ENCODE measurements around the gene USP25.
"Not testable (repeated sequence)": the region's sequence is repeated elsewhere in the genome, so short reads cannot be mapped to it uniquely, and the experiment has no call there.

USP25 gene

DNA sequence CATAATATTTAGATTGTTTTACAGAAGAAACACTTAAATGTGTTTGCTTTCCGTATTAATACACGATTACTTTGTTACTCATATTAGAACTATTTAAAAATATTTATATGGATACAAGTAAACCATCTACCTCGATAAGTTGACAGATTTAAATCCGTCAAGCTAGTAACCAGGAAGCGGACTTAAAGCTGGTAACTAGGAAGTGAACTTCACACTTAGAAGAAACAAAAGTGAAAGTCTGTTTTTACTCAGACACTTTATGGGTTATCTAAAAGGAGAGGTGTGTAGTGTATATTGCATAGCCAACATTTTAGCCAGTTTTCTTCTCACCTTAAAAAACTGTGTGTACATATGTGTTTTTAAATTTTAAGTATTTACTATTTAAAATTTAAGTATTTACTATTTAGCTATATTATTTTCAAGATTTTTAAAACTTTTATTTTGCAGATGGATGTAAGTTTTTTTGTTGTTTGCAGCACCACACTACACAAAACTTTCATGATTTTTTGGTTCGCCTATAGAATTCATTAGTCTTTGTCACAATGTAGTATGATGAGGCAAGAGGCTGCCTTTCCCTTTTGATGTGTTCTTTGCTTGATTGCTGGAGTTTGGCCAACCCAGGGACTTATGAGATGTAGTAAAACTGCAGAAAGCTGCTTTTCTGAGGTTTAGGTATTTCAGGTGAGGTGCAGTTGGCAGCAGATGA is 2.7 kb downstream of the USP25 start:
- peak; percentile 5 for DNase-seq (ENCODE audit: low read depth, low spot score)

DNA sequence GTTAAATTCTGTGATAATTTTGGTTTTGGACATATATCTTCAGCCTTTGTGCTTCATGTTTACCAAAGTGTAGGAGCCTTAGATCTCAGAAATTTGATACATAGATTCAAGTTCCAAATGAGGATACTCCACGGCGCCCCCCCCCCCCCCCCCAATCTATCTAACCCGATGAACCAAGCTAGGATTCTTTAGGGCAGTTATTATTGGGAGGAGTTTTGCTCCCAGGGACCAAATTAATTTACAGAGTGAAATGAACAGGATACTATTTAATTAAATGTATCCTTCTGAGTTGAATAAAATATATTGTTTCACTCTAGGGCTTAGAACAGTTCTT is 3.2 kb downstream of the USP25 start:
- no peak for DNase-seq (ENCODE audit: low read depth, low spot score)

DNA sequence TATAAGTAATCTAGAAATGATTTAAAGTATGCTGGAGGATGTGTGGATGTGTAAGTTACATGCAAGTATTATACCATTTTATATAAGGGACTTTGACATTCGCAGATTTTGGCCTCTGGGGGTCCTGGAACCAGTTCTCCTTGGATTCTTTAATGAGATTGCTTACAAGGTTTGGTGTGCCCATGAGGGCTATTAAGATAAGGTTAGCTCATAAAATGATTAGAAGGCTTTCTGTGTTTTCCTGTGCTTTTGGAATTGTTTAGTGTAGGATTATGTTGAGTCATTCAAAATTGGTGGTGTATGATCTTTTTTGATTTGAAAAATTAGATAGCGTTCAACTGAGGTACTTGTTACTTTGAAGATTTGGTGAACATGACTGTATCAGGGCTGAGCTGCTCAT is 5.6 kb downstream of the USP25 start:
- no peak for DNase-seq (ENCODE audit: low read depth, low spot score)

DNA sequence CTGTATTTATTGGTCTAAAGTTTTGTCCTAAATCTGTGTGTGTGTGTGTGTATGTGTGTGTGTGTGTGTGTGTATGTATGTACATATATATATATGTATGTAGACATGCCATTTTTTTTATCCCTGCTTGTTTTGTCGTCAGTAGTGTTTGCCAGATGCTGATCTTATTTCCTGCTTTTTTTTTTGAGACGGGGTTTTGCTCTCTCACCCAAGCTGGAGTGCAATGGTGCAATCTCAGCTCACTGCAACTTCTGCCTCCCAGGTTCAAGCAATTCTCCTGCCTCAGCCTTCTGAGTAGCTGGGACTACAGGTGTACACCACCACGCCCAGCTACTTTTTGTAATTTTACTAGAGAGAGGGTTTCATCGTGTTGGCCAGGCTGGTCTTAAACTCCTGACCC is 6.1 kb downstream of the USP25 start:
- DNase-seq (ENCODE audit: low read depth, low spot score) = not testable (repeated sequence)

DNA sequence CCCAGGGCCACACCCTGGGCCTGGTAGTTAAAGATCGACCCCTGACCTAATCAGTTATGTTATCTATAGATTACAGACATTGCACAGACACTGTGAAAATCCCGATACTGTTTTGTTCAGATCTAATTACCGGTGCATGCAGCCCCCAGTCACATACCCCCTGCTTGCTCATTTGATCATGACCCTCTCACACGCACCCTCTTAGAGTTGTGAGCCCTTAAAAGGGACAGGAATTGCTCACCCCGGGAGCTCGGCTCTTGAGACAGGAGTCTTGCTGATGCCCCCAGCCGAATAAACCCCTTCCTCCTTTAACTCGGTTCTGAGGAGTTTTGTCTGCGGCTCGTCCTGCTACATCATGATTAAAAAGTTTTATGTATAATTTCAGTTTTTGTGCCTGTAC is 9.0 kb downstream of the USP25 start:
- DNase-seq (ENCODE audit: low read depth, low spot score) = not testable (repeated sequence)

DNA sequence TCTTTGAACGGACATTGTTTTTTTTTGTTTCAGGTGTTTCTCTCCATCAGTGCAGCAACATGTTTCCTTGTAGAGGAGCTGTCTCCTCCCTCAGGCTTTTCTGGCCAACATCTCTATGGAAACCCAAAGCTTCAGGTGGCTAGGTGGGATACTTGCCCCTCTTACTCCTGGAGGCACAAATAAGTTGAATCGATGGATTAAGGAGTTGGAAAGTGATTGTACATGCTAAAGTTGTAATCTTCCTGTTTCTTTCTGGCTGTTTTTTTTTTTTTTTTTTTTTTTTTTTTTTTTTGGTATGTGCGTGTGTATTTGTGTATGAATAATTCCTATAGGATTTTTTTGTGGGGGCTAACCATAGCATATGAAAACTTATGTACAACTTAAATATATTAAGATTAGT is 10.6 kb downstream of the USP25 start:
- no peak for DNase-seq (ENCODE audit: low read depth, low spot score)

DNA sequence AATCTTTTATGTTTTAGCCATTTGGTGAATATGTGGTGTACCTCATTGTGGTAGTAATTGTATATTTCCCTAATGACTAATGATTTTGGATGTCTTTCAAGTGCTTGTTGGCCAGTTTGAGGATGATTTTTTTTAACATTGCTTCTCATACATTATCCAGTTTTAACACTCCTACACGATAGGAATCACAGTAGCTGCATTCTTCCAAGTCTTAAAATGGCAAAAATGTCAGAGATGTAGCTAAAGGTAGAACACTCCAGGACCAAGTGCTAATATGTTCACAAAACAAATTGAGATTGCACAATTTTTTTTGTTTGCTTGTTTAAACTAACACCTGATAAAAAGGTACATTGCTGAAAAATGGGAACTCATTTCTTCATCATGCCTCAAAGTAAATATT is 11.7 kb downstream of the USP25 start:
- no peak for DNase-seq (ENCODE audit: low read depth, low spot score)

DNA sequence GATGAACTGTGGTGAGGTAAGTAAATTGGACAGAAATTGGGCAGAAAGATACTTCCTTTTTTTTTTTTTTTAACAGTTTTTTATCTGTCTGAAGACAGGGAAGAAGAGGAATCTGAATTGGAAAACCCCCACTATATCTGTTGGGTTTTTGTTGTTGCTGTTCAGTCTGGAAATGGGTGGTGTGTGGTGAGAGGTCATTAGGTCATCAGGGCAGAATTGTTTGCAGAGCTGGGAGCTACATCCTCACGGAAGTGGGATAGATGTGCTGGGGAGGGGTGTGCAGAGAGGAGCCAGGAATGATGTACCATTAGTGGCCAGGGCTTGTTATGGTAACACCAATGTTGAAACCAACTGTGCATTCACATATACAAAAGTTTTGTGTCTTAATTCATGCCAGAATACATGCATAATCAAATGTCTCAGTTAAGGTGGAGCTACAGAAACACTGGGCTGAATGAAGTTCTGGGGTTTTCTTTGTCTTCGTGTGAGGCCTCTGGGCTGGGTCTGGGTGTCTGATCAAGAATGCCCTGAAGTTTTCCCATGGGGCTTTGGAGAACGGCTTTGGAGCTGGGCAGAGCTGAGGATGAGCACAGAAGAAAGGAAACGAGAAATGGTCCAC is 12.4 kb downstream of the USP25 start:
- DNase-seq (ENCODE audit: low read depth, low spot score) = no peak

DNA sequence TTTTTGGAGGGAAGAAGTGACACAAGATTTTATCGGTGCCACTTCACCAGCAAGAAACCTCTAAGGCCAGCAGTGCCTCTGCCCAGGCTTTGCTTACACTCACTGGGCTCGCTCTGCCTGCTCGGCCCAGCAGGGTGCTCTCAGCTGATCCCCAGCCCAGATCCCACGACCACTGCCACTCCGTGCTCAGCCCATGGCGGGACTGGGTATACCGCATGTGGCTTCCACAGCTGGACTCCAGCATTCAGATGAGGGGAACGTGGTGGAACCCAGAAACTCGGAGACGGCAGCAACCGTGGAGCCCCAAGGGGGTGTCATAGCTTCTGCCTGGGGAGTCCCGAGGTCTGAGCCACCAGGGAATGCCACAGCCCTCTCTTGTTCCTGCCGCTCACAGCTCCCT is 12.9 kb downstream of the USP25 start:
- DNase-seq (ENCODE audit: low read depth, low spot score) = no peak

DNA sequence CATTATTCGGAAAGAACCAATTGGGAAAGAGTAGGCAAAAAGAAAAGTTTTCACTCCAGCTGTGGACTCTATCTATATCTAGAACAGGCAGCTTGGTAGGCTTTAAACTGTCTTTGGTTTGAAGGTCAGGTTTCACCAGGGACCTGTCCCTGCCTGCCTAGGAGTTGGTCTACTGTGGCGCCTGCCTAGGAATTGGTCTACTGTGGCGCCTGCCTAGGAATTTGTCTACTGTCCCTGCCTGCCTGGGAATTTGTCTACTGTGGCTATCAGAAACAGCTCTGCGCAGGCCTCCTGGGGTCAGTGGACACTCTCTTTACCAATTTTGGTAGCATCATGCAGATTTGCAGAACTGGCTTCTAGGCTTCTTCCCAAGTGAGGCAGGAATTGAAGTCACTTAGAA is 13.8 kb downstream of the USP25 start:
- DNase-seq (ENCODE audit: low read depth, low spot score) = no peak

DNA sequence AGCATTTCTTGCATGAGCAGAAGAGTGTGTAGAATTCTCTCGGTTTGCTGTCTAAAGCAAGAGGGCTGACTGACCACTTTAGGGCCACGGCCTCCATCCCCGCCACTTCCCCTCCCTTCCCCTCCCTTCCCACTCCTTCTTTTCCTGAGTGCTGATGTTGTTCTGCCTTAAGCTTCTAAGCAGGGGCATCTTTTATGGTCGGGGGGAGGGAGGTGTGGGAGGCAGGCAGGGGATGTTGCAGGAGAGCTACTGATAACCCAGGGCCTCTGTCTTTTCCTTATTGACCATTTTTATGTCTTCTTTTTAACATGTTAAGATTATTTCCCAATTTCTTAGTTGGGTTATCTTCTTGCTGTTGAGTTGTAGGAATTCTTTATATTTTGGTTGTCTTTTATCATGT is 15.1 kb downstream of the USP25 start:
- no peak for DNase-seq (ENCODE audit: low read depth, low spot score)

DNA sequence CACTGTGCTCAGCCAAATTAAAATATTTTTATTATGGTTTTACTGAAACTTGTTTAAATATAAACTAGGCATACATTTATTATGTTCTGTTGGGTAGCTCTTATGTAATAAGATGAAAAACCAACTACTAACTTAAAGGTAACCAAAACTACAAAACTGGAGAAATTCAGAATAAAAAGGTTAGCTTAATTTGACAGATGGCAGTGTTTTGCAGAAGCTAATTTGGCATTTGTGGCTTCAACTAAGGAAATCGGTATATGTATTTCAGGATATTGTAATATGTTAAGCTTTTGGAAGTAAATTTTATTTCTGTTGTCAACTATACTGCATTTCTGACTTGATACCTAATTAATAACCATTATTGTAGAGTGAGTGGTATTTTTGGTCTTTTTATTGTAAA is 18.8 kb downstream of the USP25 start:
- no peak for DNase-seq (ENCODE audit: low read depth, low spot score)

DNA sequence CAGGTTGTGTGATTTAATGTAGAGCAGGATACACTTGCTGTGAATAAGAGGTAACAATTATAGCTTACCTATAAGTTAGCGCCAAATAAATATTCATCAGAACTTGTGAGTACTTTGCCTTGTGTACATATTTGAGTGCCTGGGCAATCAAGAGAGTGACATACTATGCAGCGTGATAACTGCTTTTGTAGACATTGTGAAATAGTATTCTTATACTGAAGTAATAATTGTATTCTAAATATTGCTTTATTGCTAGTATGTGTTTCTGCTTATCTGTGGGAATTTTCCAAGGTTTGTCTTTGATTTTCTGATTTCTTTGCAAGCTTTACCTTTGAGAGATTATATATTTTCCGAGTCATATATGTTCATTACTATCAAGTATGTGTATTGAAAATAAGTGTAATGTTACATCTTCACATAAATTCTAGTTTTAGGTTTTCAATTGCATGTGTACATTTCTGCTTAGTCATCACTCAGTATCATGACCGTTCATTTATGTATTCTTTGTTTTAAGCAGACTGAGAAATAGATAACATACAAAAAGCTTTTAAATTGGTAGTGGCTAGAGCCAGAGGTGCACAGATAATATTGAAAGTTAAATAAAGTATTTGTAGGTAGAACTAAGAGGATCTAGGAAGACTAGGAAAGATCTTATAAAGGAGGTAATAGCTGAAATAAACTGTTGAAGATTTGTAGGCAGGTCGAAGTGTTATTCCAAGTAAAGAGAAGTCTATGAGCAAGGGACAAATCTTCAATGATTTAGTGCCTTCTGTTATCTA is 19.5 kb downstream of the USP25 start:
- no peak for DNase-seq (ENCODE audit: low read depth, low spot score)

DNA sequence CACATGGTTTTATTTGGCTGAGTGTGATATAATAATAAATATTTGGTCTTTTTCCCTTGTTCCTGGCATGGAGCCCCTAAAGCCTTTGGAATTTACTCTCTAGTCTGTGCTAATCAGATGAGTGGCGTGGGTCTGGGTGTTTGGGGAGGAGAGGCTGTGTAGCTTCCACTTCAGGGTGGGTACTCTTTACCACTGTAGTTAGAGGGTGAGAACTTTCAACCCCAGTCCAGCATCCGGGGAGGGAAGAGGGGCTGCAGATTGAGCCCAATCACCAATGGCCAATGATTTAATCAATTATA is 20.0 kb downstream of the USP25 start:
- no peak for DNase-seq (ENCODE audit: low read depth, low spot score)

DNA sequence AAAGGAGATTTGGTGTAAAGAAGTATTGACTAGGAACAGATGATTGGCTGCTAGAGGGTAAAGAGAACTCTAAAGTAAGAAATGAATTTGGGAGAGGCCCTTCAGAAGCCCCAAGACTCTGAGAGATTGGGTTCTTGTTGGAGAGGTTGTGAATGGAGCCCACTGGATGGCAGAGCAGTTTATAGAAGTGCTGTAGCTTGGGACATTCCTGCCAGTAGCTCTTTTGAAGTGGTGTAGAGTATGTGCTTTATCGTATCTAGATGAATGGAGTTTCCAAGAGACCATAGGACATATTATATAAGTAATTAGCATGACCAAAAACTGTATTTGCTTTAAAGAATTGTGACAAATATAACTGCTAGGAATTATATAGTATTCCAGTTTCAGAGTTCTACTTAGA is 21.3 kb downstream of the USP25 start:
- DNase-seq (ENCODE audit: low read depth, low spot score) = no peak

DNA sequence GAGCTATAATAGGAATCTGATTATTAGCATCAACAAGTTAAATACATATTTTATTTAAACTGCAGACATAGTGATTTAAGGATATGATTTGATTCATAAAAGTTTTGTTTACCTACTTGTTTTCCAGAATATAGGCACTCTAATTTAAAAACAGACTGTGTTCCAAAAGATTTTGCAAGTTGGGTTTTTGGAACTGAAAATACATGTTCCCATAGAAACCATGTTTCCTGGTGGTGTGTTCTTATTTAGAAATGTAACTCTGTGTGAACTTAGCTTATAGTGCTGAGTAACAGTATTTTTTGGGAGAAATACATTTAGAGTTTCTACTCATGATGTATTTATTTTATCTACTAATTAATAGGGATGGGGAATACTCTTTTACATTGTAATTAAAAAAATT is 21.8 kb downstream of the USP25 start:
- no peak for DNase-seq (ENCODE audit: low read depth, low spot score)

DNA sequence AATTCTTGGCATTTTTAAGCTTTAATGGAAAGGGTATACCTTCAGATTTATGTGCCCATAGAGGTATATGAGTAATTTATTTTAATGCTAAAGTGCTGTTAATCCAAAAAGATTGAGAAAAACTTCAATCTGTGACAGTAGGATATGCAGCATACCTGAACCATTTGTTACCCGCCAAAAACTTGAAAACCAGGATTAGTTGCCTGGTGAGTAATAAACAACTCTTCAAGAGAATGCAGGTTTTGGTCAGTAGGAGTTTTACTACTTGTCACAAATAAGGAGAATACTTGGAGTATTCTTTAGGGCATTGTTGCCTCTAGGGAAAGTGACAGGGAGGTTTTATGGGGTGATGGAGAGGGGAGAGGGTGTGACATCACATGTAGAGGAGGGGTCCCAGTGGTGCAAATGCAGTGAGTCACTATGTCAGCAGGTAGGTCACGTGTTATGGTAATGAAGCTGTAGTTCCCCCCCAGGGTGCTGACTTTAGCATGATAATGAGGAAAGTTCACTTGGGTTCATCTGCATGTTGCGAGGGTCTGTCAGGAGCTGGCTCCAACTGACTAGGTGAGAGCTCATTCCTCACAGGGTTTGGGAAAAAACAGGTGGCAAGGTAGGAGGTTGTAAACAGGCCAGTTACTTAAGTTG is 23.1 kb downstream of the USP25 start:
- no peak for DNase-seq (ENCODE audit: low read depth, low spot score)

DNA sequence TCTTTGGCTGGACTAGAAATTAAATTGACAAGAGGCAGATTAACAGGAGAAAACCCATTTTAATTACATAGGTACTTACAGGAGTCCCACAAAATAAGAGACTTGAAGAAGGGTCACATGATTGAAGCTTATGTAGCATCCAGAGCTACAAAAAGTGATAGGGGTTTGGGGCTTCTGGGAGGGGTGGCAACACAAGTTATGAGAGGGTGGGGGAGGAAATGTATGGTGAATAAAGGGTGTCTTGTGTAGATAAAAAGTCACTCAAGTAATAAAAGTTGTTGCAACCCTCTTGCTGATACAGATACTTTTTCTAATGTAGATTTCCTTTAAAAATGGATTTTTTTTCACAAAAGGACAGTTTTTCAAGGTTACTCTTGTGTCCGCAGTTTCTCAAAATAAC is 24.0 kb downstream of the USP25 start:
- no peak for DNase-seq (ENCODE audit: low read depth, low spot score)

DNA sequence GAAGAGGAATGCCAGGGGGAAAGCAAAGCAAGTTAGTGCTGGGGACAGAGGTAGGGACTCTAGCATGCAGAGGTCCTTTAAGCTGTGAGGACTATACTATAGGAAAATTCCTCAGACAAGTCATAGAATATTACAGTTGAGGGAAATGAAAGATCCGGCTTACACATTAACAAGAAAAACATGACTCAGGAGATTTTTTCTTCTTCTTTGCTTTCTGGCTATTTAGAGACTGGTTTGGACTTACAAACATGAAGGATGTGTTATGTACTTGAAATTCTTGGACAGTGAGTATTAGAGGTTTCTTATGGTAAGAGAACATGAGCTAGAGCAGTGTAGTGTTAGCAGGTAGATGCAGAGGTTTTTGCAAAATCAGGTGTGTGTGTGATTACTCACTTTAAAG is 24.9 kb downstream of the USP25 start:
- DNase-seq (ENCODE audit: low read depth, low spot score) = no peak

DNA sequence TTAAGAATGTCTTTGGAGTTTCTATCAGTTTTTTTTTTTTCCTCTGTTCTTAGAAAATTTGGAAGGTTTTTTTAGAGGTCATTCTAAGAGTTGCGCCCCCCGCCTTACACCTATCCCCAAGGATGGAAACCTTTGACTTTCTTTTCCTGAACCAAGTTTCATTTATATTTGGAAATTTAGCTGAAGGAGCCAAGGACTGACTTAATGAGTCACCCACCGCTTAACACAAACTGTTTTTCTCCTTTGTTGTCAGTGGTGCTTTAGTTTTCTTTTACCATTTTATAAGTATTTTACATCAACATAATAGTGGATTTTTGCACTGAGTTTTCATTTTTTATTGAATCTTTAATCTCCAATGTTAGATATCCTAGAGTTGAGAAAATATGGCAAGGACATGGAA is 25.3 kb downstream of the USP25 start:
- no peak for DNase-seq (ENCODE audit: low read depth, low spot score)

DNA sequence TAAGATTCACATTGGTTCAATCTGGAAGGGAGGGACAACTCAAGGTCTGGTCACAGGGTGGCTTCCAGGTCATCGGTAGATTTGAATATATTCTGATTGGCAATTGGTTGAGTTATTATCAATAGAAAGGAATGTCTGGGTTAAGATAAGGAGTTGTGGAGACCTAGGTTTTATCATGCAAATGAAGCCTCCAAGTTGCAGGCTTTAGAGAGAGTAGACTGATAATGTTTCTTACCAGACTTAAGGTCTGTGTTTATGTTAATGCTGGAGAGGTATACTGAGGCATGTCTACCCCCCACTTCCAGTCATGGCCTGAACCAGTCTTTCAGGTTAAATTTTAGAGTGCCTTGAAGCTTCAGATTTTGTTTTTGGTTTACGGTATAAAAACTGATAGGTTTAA is 29.7 kb downstream of the USP25 start:
- DNase-seq (ENCODE audit: low read depth, low spot score) = no peak

DNA sequence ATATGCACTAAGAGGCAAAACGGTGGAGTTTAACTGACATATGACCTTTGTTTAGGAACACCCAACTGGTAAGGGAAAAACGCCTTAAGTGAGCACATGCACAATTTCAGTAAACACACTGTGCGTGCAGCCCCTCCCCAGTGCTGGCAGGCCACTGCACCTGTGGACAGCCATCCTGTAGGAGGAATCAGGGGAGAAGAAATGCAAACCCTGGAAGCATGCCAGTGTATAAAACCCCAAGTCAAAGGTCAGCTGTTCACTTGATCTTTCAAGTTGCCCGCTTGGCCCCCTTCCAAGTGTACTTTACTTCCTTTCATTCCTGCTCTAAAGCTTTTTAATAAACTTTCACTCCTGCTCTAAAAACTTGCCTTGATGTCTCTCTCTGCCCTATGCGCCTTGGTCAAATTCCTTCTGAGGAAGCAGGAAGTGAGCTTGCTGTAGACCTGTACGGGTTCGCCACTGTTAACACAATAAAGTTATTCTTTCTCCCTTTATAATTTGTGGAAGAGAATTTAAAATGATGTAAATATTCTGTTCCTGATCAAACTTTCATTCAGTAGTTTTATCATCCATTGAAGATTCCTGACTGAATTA is 31.8 kb downstream of the USP25 start:
- no peak for DNase-seq (ENCODE audit: low read depth, low spot score)

DNA sequence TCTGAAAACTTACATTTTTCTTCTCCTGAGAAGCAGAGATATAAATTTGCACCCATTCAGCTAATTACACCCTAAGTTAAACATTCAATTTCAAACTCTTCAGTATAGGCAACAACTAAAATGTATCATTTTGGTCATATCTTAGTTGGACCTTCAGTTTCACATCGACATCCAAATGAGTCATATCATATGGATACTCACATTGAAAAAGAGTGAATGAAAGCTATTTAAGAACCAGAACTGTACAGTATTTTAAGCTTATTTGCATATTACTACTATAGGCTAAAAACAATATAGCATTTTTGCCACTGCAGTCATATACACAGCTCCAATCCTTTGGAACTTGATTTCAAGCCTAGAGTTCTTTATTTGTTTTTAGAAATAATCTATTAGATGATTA is 33.6 kb downstream of the USP25 start:
- DNase-seq (ENCODE audit: low read depth, low spot score) = no peak
